GM13977 (cell line): Measurements from ENCODE around the gene PKP4.

Experiments used
- DNase-seq: peaks from one replicate; pipeline ENCODE4 v3.0.0; 2012; ENCODE audit warnings: low spot score
- in situ Hi-C: fragments of 300-500 bp; cut with MboI; formaldehyde crosslinking; loops from one replicate; pipeline ENCODE4 v1.12.0; 2022; ENCODE audit warnings: low sequenced_read_pairs, low pct_unique_long_range_greater_than_20kb, mixed read lengths, inconsistent platforms; ENCODE audit not compliant: unreplicated experiment
- TF ChIP-seq, protein P1 (sequence below): IDR thresholded peaks from 2 replicates; pipeline ENCODE4 v1.5.1; 2012; ENCODE audit warnings: mild to moderate bottlenecking, control low read depth; ENCODE audit not compliant: insufficient read depth; ENCODE audit errors: extremely low read depth, missing control alignments

Gene PKP4

DNA sequence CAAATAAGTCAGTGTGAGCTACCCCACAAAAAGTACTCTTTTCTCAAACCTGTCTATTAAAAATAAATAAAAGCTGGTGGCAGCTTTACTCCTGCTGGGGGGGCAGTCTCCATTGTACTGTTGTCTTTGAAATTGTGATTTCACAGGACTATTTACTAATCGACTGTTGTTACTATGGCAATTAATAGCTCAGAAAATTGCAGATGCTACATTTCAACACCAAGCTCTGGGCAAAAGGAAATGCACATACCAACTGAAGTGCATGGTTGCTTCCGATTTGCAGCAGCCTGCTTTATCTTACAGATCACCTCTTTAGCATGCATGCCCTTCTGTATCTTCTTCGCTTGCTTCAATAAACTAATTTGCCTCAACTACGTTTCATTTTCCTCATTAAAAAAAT lies 220.8 kb downstream of the PKP4 start:
- in situ Hi-C loops: no loop called here
- TF ChIP-seq, protein P1, sequence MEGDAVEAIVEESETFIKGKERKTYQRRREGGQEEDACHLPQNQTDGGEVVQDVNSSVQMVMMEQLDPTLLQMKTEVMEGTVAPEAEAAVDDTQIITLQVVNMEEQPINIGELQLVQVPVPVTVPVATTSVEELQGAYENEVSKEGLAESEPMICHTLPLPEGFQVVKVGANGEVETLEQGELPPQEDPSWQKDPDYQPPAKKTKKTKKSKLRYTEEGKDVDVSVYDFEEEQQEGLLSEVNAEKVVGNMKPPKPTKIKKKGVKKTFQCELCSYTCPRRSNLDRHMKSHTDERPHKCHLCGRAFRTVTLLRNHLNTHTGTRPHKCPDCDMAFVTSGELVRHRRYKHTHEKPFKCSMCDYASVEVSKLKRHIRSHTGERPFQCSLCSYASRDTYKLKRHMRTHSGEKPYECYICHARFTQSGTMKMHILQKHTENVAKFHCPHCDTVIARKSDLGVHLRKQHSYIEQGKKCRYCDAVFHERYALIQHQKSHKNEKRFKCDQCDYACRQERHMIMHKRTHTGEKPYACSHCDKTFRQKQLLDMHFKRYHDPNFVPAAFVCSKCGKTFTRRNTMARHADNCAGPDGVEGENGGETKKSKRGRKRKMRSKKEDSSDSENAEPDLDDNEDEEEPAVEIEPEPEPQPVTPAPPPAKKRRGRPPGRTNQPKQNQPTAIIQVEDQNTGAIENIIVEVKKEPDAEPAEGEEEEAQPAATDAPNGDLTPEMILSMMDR: no peak
- no peak for DNase-seq

DNA sequence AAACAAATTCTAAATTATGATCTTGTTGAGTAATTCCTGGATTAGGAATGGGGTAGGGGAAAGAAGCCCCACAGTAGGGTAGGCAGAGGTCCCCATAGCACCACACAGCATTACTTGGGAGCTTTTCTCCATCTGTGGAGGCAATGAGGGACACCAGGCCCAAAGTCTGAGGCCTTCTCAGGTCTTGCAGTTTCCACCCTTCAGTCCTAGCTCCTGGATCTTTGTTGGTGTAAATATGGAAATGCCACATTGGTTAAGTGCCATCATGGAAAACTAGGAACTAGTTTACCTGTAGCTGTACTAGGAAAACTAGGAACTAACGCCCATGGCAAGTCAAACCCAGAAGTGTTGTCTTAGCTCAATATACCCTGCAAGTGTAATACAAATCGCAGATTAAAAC lies 225.1 kb downstream of the PKP4 start:
- no peak for DNase-seq
- TF ChIP-seq, protein P1: no peak
- in situ Hi-C loops: no loop called here

DNA sequence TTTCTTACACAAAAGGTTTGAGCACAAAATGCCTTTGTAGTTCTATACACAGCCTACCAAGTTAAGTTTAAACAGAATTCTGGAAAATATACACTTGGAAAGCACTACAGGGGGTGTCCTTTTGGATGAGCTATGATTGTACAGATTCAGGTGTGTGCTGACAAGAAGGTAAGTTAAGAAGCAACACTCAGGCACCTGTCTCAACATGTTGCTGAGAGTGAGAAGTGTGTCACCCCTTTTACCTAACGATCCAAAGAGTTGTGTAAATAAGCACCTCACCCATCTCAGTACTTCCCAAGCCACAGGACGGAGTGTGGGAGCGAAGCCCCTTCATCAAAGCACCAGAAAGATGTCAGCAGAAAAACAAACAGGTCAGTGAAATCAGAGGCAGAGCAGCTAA lies 228.9 kb downstream of the PKP4 start:
- TF ChIP-seq, protein P1: no peak

DNA sequence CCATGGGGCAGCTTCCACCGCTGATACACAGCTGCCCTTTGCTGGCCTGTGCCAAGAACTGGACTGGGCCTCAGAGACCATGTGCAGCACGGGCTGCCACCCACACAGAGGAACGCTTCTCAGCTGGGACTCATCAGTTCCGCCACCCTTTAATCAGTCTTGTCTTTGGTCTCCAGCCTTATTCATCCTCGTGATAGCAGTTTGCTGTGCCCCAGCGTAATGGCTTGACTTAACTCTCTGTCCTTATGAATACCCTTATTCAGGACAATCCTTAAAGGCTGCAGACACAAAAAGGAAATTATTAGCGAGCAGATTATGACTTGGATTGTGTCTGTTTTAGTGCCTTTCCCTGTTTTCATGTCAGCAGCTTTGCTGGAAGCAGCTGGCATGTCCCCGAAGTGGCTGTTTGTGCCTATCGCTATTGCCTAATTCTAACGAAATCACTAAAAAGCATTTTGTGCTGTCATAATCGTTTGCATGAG lies 229.5 kb downstream of the PKP4 start:
- in situ Hi-C loops: no loop called here
- TF ChIP-seq, protein P1: no peak
- DNase-seq: no peak

More for the DNA sequence above, 228.9 kb downstream of the PKP4 start:
- in situ Hi-C loops: no loop called here
- DNase-seq: no peak

DNA sequence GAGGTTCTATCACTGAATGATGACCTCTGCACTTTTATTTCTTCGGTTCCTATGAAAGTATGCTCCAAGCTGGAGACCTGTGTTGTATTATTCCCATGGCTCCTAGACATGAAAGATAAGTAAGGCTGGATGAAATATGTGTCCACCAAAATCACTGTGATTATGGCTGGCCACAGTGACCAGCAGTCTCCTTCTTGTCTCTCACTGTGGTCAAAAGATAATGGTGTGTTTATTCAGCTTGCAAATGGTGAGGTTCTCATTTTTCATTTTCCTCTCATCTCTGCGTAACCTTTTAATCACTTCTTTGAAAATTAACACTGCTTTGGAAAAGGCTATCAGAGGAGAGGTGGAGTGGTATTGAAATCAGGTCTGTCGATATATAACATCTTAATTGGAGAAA lies 230.6 kb downstream of the PKP4 start:
- in situ Hi-C loops: no loop called here
- no peak for DNase-seq
- TF ChIP-seq, protein P1: no peak

DNA sequence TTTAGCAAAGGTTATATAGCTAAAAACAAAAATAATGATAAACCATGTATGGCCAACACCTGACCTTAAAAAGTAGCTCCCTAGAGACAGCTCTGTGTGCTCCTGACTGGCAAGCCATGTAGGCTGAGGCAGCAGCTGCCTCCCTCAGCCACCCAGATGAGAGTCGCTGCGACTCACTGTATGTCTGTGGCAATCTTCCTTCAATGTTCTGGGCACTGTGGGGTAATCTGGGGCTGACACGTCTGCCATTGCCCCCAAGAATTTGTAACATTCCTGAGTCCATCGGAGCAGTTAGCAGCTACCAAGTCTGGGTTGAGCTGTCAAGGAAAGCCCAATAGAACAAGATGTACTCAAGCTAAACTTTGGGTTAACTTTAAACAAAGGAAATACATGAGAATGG lies 232.0 kb downstream of the PKP4 start:
- no peak for DNase-seq
- in situ Hi-C loops: no loop called here

More for the DNA sequence above, 232.0 kb downstream of the PKP4 start:
- TF ChIP-seq, protein P1: no peak
